Liver (tissue), 3 donors: Measurements from ENCODE around the gene HSP90AB1.

Experiments
- CTCF ChIP-seq: fragments of 150-350 bp; IDR thresholded peaks from 2 replicates; pipeline ENCODE4 v1.5.1; 2017; ENCODE audit warnings: improper control_type of control experiment, low read depth, low read length; ENCODE audit not compliant: missing input control
- MAX ChIP-seq: IDR thresholded peaks from 2 replicates; pipeline ENCODE4 v1.6.1; 2016; ENCODE audit warnings: antibody characterized with exemption
- RAD21 ChIP-seq, 2 donors: IDR thresholded peaks; 2 replicates each; pipeline ENCODE4 v1.6.1; 2016; ENCODE audit warnings: antibody characterized with exemption in 2 of 2, mild to moderate bottlenecking in 2 of 2
- RXRA ChIP-seq, 2 donors: IDR thresholded peaks; 2 replicates each; pipeline ENCODE4 v1.6.1; 2017 to 2018; ENCODE audit warnings: antibody characterized with exemption in 2 of 2, mild to moderate bottlenecking in 1 of 2
- SP1 ChIP-seq: IDR thresholded peaks from 2 replicates; pipeline ENCODE4 v1.6.1; 2018; ENCODE audit warnings: antibody characterized with exemption, mild to moderate bottlenecking
- donor health status: healthy.
- donor health status: healthy.

- no peak for TF ChIP-seq RAD21 (IDR thresholded peaks at IDR 0.05)
- TF ChIP-seq CTCF, result no peak
- no peak for TF ChIP-seq RXRA (IDR thresholded peaks at IDR 0.05)
- no peak for TF ChIP-seq MAX
- TF ChIP-seq SP1, result no peak
Measured at GRCh38 chr6:44233567-44234100, 13.3 kb upstream of the HSP90AB1 start.
